Testis (tissue), 2 donors: ENCODE measurements around the gene RCAN3.

ENCODE experiments used
- CTCF ChIP-seq, 3 experiments: fragments of 450-650 bp in 2 of 3; fragments of 200-600 bp in 1 of 3; sonication (generic) in 1 of 3; IDR thresholded peaks; one replicate each; pipeline ENCODE4 v1.5.1; 2016 to 2019; ENCODE audit warnings: antibody characterized with exemption in 3 of 3, mild to moderate bottlenecking in 2 of 3, moderate library complexity in 1 of 3
- POLR2A ChIP-seq: fragments of 450-650 bp; IDR thresholded peaks from one replicate; pipeline ENCODE4 v1.6.1; 2017; ENCODE audit warnings: antibody characterized with exemption, mild to moderate bottlenecking, moderate library complexity

- TF ChIP-seq POLR2A (no peak), CTCF (IDR thresholded peaks at IDR 0.05) (no peak)
Observed at GRCh38 chr1:24484199-24484598, 18.4 kb upstream of the RCAN3 start.
